HAP-1 (cell line): Measurements from ENCODE around the gene TRPM1.
"Not testable (repeated sequence)": the region's sequence is repeated elsewhere in the genome, so short reads cannot be mapped to it uniquely, and the experiment has no call there.

Experiments
- DNase-seq, 2 experiments: peaks; one replicate each; pipeline ENCODE4 v3.0.0-alpha.2; 2016 to 2020; ENCODE audit warnings: low spot score in 2 of 2
- H3K27me3 ChIP-seq: fragments of 250-450 bp; sonication (Bioruptor Pico); 2 replicates; pipeline ENCODE4 v1.5.1; 2020; ENCODE audit warnings: low read depth, mild to moderate bottlenecking, moderate library complexity
- H3K36me3 ChIP-seq: fragments of 250-450 bp; sonication (Bioruptor Pico); replicated peaks from 2 replicates; pipeline ENCODE4 v1.5.1; 2020; ENCODE audit warnings: mild to moderate bottlenecking
- H3K4me1 ChIP-seq: fragments of 250-450 bp; sonication (Bioruptor Pico); 2 replicates; pipeline ENCODE4 v1.5.1; 2020; ENCODE audit warnings: mild to moderate bottlenecking
- H3K4me3 ChIP-seq: fragments of 250-450 bp; sonication (Bioruptor Pico); 2 replicates; pipeline ENCODE4 v1.5.1; 2020; ENCODE audit warnings: mild to moderate bottlenecking, moderate library complexity
- H3K9me3 ChIP-seq: fragments of 250-450 bp; sonication (Bioruptor Pico); 2 replicates; pipeline ENCODE4 v1.5.1; 2020; ENCODE audit warnings: mild to moderate bottlenecking, moderate library complexity
- in situ Hi-C: fragments of 300-500 bp; cut with MboI; formaldehyde crosslinking; loops from 3 replicates; pipeline ENCODE4 v1.14.3; 2020; ENCODE audit warnings: low sequenced_read_pairs, inconsistent platforms, mixed read lengths

The TRPM1 gene

DNA sequence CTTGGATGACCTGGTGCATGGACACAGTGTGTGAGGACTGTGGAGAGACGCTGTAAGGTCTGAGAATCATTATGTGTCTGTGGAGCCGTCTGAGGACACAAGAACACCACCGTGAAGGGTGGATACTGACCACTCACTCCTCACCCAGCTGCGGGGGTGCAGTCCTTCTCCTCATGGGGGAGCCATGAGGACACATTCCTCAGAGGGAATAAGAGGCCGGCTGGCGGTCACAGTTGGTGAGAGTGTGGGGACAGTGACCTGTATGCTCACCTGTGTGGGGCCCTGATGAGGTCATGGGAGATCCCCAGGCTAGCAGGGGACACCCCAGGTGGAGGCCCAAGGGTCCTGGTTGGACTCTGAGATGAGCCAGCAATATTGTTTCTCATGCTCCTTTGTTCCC, 2.5 kb upstream of the TRPM1 start:
- H3K9me3 ChIP-seq = no peaks in the 10 kb centered on the region
- no peak overlapping the region for H3K4me3 ChIP-seq
- no peak for DNase-seq
- in situ Hi-C loops = no loop called here
- no peaks in the 10 kb centered on the region for H3K27me3 ChIP-seq
- H3K4me1 ChIP-seq = no peaks in the 10 kb centered on the region
- H3K36me3 ChIP-seq = no peaks in the 10 kb centered on the region

DNA sequence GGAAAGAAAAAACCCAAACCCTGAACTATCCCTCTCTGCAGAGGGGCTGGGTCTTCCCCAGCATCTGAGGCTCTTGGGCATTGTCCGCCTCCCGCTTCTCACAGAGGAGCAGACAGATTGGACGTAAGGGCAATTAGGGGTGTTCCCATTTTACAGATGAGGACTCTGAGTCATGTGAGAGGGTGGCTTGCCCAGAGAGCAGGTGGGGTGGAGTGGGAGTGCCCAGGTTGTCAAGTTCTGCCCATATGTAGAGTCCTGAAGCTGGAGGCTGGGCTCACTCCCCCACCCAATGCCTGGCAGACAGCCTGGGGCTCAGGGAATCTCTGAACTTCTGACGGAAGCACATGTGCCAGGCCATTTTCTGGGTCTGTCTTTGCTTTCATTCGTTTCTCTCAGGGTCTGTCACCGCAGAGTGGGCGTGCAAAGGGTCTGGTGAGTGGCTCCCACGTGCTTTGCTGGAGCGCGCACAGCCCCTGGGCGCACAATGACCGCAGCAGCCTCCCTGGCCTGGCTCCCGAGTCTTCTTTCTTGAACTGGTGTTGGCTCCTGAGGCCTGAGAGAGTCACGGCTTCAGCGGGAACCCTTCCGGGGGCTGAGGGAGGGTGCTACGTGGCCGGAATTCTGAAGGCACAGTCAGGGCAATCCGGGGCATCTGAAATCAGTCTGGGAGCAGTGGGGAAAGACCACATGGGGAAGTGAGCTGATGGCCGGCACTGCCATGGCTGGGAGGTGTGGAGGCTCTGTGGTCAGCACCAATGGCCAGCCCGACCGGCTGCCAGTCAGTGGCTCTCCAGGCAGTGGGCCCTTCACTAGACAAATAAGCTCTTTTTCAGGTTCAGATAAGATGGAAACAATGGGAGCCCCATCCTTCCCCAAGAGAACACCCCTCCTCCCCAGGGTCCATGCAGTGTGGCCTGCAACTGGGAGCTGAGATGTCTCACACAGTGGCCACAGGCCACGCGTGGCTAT, 1.1 kb upstream of the TRPM1 start:
- DNase-seq = no peak
- Histone ChIP-seq H3K4me3 (no peak overlapping the region), H3K9me3 (no peaks in the 10 kb centered on the region), H3K27me3 (no peaks in the 10 kb centered on the region), H3K36me3 (no peaks in the 10 kb centered on the region), H3K4me1 (no peaks in the 10 kb centered on the region)
- in situ Hi-C loops = no loop called here

DNA sequence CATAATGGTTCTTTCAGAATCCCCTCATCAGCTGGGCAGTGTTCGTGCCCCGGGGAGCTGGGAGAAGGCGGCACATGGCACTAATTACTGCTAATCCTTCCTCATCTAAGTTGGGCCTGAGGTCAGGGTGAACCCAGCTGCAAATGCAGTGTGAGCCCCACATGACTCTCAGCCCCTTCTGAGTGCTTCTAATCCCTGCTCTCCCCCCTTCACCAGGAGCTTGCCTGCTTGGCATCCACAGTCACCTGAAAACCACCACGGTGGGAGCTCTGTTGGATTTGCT, 455 bp upstream of the TRPM1 start:
- no peaks in the 10 kb centered on the region for H3K4me1 ChIP-seq
- no peaks in the 10 kb centered on the region for H3K27me3 ChIP-seq
- H3K36me3 ChIP-seq = no peaks in the 10 kb centered on the region
- H3K9me3 ChIP-seq = no peaks in the 10 kb centered on the region
- in situ Hi-C loops = no loop called here
- H3K4me3 ChIP-seq = no peak overlapping the region
- DNase-seq = no peak

DNA sequence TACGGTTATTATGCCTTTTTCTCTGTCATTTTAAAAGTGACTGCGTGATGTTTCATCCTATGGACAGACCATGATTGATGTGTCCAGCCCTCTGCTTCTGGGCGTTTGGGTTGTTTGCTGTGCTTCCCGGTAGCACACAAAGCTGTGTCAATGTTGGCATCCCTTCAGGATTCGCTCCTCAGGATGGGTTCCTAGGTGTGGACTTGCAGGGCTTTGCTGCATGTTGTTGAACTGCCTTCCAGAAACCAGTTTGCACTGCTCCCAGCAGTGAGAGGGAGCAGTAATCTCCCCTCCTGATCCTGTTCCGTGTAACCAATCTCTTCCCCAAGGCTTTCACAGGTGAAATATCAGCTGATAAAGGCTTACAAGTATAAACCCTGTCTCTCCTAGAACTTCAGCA, 787 bp downstream of the TRPM1 start:
- Histone ChIP-seq H3K9me3 (no peaks in the 10 kb centered on the region), H3K27me3 (no peaks in the 10 kb centered on the region), H3K4me1 (no peaks in the 10 kb centered on the region), H3K36me3 (no peaks in the 10 kb centered on the region), H3K4me3 (no peak overlapping the region)
- in situ Hi-C loops = no loop called here
- DNase-seq = no peak

DNA sequence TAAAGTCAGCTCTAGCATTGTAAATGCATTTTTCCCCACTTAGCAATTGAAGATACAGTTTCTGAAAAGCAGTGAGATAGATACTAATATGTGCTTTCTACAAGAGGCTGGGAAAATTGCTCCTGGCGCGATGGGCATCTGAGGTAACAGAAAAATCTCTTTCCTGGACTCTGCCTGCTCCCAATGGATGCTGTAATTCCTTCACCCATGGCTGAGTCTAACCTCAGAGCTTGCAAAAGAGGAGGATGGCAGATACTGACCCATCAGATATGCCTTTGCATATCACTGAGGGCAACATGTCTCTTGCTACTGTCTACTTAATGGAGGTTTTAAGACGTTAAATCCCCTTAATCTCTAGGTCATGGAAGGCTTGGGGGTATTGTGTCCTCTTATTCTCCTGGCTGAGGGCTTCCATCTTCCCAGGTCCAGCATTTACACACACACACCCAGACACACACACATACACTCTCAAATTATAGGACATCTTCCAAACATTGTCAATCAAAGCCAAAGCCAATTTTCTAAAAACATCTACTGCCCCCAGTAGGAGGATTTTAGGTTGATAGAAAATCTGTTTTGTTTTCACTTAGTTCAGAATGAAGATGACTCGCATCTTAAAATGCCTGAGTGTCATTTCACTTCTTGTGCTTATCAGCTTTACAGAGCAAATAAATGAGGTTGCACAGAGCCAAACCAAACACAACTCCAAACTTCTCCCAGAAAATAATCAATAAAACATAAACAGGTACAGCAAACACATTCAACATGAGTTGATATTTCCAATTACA, 2.4 kb downstream of the TRPM1 start:
- in situ Hi-C loops = no loop called here
- Histone ChIP-seq H3K4me1 (no peaks in the 10 kb centered on the region), H3K27me3 (no peaks in the 10 kb centered on the region), H3K36me3 (no peaks in the 10 kb centered on the region), H3K9me3 (no peaks in the 10 kb centered on the region), H3K4me3 (no peak overlapping the region)
- no peak for DNase-seq

DNA sequence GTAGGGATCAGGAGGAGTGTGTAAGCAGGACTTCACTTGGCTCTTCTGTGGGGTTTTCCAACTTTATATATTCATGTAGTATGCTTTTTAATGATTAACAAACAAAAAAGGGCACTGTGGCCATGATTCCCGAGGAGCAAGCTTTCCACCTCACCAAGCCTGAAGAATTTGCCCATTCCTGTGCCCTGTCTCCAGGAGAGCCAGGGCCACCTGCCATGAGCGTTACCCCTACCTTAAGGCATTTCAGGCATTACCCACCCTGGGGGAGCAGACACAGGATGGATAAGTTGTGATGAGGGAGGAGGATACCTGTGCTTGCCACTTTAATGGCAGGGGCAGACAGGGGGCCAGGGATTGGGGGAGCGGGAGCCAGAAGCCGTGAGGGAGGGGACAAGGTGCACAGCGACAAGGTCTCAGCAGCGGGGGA, 3.0 kb downstream of the TRPM1 start:
- DNase-seq = no peak
- H3K36me3 ChIP-seq = no peaks in the 10 kb centered on the region
- H3K9me3 ChIP-seq = no peaks in the 10 kb centered on the region
- in situ Hi-C loops = no loop called here
- no peak overlapping the region for H3K4me3 ChIP-seq
- H3K4me1 ChIP-seq = no peaks in the 10 kb centered on the region
- no peaks in the 10 kb centered on the region for H3K27me3 ChIP-seq

DNA sequence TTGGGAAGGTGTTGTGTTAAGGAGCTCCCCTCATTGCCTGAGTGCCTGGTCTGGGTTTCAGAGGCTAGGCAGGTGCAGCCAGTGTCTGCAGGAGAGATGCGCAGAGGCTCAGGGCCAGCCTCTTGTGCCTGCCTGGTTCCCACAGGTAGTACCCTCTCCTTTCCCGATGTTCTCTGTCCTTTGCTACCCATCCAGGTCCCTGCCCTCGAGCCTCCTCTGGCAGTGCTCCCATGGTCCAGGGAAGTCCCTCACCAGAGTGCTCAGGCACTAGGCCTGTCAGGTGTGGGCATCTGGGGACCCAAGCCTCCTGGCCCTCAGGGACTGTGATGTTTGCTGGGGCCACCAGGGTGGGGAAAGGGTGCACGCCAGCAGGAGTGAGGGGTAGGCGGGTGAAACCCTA, 5.0 kb downstream of the TRPM1 start:
- Histone ChIP-seq H3K27me3 (no peaks in the 10 kb centered on the region), H3K4me3 (no peak overlapping the region), H3K9me3 (no peaks in the 10 kb centered on the region), H3K36me3 (no peaks in the 10 kb centered on the region), H3K4me1 (no peaks in the 10 kb centered on the region)
- in situ Hi-C loops = no loop called here
- no peak for DNase-seq

DNA sequence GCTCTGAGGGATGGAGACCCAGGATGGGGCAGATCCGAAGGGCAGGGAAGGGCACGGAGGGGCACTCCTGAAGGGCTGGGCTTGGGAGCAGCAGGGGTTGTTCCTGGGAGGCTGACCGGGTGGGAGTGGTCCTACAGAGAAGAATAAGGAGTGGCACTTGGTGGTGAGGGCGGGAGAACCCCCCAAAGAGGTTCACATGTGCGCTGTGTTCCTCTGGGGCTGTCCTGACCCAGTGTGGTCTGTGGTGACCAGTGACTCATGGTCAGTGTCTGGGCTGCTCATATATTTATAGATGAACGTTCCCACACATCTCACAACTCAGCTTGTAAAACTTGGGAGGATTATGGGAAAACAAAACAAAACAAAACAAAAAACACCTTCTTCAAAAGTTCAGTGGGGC, 10.0 kb downstream of the TRPM1 start:
- H3K36me3 ChIP-seq = no peaks in the 10 kb centered on the region
- H3K4me1 ChIP-seq = no peaks in the 10 kb centered on the region
- no peak for DNase-seq
- in situ Hi-C loops = no loop called here
- no peaks in the 10 kb centered on the region for H3K27me3 ChIP-seq
- H3K9me3 ChIP-seq = no peaks in the 10 kb centered on the region
- no peak overlapping the region for H3K4me3 ChIP-seq

DNA sequence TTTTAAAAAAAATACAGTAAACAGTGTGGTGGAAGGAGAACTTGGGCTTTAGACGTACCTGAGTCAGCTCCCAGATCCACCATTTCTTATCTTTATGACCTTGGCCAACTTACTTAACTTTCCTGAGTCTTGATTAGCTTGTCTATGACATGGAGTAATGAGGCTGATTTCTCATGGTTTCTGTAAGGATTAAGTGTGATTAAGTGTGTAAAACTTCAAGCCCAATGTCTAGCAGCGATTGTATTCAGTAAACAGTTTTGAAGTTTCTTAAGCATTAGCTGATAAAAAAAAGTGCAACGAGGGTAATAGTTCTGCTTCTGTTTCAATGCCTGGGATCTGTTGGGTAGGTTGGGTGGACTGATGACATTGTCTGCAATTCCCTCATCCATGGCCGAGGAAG, 10.8 kb downstream of the TRPM1 start:
- no peak for DNase-seq
- H3K36me3 ChIP-seq = no peaks in the 10 kb centered on the region
- H3K9me3 ChIP-seq = no peaks in the 10 kb centered on the region
- H3K27me3 ChIP-seq = no peaks in the 10 kb centered on the region
- no peaks in the 10 kb centered on the region for H3K4me1 ChIP-seq
- no peak overlapping the region for H3K4me3 ChIP-seq
- in situ Hi-C loops = no loop called here

DNA sequence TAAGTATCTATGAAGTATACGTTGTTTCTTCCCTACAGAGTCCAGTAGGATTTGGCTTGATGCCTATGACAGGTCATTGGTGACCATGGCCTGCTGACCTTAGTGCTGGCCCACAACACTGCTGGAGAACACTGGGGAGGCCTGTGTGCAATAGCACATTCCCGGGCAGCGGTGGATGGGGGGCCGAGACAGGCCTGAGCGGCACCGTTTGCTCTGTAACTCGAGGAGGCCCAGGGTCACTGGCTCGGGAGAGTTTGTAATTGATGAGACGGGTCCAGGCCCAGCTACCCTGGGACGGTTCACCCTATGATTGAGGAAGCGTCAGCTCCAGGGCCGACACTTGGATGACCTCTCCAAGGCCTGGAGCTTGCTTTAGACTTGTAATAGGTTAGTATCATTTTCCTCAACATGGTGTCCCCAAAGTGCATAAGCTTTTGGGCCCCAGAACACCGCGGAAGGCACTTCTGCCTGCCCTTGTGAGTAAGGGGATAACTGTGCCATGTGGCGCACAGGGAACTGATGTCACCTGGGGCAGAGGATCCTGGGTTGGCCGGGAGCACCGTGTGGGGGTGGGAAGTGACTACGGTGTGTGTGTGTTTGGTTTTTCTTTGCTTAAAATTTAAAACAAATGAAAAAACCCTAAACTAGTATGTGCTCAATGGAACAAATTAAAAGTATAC, 12.0 kb downstream of the TRPM1 start:
- Histone ChIP-seq H3K4me1 (no peaks in the 10 kb centered on the region), H3K27me3 (no peaks in the 10 kb centered on the region), H3K36me3 (no peaks in the 10 kb centered on the region), H3K9me3 (no peaks in the 10 kb centered on the region), H3K4me3 (no peak overlapping the region)
- DNase-seq = no peak
- in situ Hi-C loops = no loop called here

DNA sequence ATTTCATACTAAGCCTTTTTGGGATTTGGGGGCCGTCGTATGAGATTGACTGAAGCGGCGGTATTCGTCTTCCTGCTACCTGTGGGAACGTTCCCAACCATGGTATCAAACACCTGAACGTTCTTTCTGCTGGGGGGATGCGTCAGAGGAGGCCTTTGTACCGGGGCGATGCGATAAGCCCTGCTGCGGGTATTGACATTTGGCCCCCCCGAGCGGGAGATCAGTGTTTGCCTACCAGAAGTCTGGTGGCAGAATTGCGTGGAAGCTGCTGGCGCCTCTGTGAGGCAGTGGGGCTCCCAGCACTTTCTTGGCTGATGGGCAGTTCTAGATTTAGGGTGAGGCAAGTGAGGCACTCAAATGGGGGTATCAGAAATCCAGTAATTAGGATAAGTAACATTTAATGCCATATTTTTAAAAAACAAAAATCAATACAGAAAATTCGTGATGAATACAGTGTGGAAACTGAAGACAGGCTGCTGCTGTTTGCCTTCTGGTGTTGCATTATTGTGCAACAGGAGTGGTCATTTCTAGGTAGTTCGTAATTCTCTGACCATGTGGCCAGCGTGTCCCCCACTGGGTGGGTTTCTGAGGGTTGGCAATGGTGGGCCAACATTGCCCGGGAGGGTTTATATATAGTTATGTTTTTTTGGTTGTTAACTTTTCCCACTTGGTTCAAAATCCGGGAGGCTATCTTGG, 12.7 kb downstream of the TRPM1 start:
- Histone ChIP-seq H3K4me1 (no peaks in the 10 kb centered on the region), H3K9me3 (no peaks in the 10 kb centered on the region), H3K4me3 (no peak overlapping the region), H3K36me3 (no peaks in the 10 kb centered on the region), H3K27me3 (no peaks in the 10 kb centered on the region)
- no peak for DNase-seq
- in situ Hi-C loops = no loop called here

DNA sequence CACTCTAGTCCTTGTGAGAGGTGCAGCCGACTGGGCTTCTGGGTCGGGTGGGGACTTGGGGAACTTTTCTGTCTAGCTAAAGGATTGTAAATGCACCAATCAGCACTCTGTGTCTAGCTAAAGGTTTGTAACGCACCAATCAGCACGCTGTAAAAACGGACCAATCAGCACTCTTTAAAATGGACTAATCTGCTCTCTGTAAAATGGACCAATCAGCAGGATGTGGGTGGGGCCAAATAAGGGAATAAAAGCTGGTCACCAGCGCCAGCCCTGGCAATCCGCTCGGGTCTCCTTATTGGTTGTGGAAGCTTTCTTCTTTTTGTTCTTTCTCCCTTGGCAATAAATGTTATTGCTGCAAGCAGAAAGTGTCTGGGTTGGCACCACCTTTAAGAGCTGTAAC, 13.5 kb downstream of the TRPM1 start:
- in situ Hi-C loops, H3K4me3 ChIP-seq, H3K9me3 ChIP-seq, H3K36me3 ChIP-seq, H3K27me3 ChIP-seq, DNase-seq, H3K4me1 ChIP-seq: not testable (repeated sequence)

DNA sequence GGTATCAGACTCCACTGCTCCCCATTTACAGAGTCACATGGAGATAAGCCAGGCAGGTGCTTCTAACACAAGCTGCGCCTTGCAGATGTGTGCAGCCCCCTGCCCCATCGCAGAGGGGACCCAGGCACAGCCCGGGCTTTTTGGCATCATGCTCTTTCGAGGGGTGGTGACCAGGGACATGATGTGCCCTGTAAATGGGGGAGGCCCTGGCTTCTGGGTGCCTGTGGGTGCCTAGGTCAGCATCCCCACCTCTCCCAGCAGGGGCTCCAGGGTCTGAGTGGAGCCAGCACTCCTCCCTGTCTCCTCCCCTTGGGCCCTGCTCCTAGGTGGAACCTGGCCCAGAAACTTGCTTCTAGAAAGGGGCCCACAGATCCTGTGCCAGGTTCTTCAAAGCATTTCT, 15.2 kb downstream of the TRPM1 start:
- no peak for DNase-seq
- no peaks in the 10 kb centered on the region for H3K9me3 ChIP-seq
- H3K36me3 ChIP-seq = no peaks in the 10 kb centered on the region
- no peaks in the 10 kb centered on the region for H3K4me1 ChIP-seq
- in situ Hi-C loops = no loop called here
- no peak overlapping the region for H3K4me3 ChIP-seq
- H3K27me3 ChIP-seq = no peaks in the 10 kb centered on the region
